Mammary epithelial cell (primary cell): Measurements from ENCODE around the gene FARS2.

ENCODE experiments used
- CTCF ChIP-seq, 2 donors: IDR thresholded peaks in 1 of 2; conservative IDR thresholded peaks in 1 of 2; 2 replicates each; pipeline ENCODE4 v1.5.1; 2011 to 2012; ENCODE audit warnings: inconsistent platforms in 2 of 2, low read length in 2 of 2, mild to moderate bottlenecking in 2 of 2, control low read depth in 1 of 2, low read depth in 1 of 2; ENCODE audit not compliant: insufficient read depth in 1 of 2; ENCODE audit errors: extremely low read depth in 1 of 2
- EZH2 ChIP-seq: IDR thresholded peaks from 2 replicates; pipeline ENCODE4 v1.6.1; 2012; ENCODE audit warnings: low read length, inconsistent platforms, borderline replicate concordance

GRCh38 chr6:5705252-5705651 is 443.9 kb downstream of the FARS2 start:
- TF ChIP-seq EZH2, result no peak
- no peak for TF ChIP-seq CTCF (conservative IDR thresholded peaks at IDR 0.05 in 1 of 2, IDR thresholded peaks at IDR 0.05 in 1 of 2; ENCODE audit: extremely low read depth in 1 of 2, insufficient read depth in 1 of 2, low read depth in 1 of 2, low read length in 2 of 2)
